Kidney tubule cell (primary cell): ENCODE data around the gene PSORS1C2.
A peak's percentile ranks its signal among the peaks of the same experiment; 100 is the strongest.
"Not testable (repeated sequence)": the region's sequence is repeated elsewhere in the genome, so short reads cannot be mapped to it uniquely, and the experiment has no call there.

Experiments
- DNase-seq: peaks from one replicate; pipeline ENCODE4 v3.0.0-alpha.2; 2018; ENCODE audit warnings: low spot score

Gene PSORS1C2

GRCh38 chr6:31138982-31139381, at the start of gene PSORS1C2:
TSS of gene PSORS1C2 (minus strand) at chr6:31139066. CDS start at chr6:31139026, 40 bp downstream.
- DNase-seq, result no peak

- DNase-seq, result peak; percentile 55
Measured at GRCh38 chr6:31187780-31188194, 48.9 kb upstream of the PSORS1C2 start.

- DNase-seq, result peak; percentile 95
Measured at GRCh38 chr6:31186052-31186734, 47.3 kb upstream of the PSORS1C2 start.

- not testable (repeated sequence) for DNase-seq
Measured at GRCh38 chr6:31185695-31186051, 46.8 kb upstream of the PSORS1C2 start.

- not testable (repeated sequence) for DNase-seq
Measured at GRCh38 chr6:31183859-31184258, 45.0 kb upstream of the PSORS1C2 start.

GRCh38 chr6:31183287-31183686, 44.4 kb upstream of the PSORS1C2 start:
- DNase-seq, result not testable (repeated sequence)

GRCh38 chr6:31180500-31180899, 41.6 kb upstream of the PSORS1C2 start:
- DNase-seq, result no peak

GRCh38 chr6:31179896-31180295, 41.0 kb upstream of the PSORS1C2 start:
- DNase-seq, result no peak

GRCh38 chr6:31179042-31179386, 40.1 kb upstream of the PSORS1C2 start:
- DNase-seq, result no peak

- DNase-seq, result peak; percentile 42
Measured at GRCh38 chr6:31178143-31179041, 39.5 kb upstream of the PSORS1C2 start.

- peak; percentile 38 for DNase-seq
Measured at GRCh38 chr6:31175971-31176370, 37.1 kb upstream of the PSORS1C2 start.

GRCh38 chr6:31174378-31174777, 35.5 kb upstream of the PSORS1C2 start:
- no peak for DNase-seq

- no peak for DNase-seq
Measured at GRCh38 chr6:31173406-31173805, 34.5 kb upstream of the PSORS1C2 start.

GRCh38 chr6:31172973-31173384, 34.1 kb upstream of the PSORS1C2 start:
- DNase-seq, result no peak

GRCh38 chr6:31171931-31172905, 33.4 kb upstream of the PSORS1C2 start:
- no peak for DNase-seq

GRCh38 chr6:31170987-31171671, 32.3 kb upstream of the PSORS1C2 start:
- no peak for DNase-seq

GRCh38 chr6:31170600-31170881, 31.7 kb upstream of the PSORS1C2 start, which contains the start of gene POU5F1:
TSS of gene POU5F1 (minus strand) at chr6:31170682. CDS start at chr6:31170620, 62 bp downstream.
- no peak for DNase-seq

- DNase-seq, result not testable (repeated sequence)
Measured at GRCh38 chr6:31169858-31170599, 31.2 kb upstream of the PSORS1C2 start.

GRCh38 chr6:31169123-31169857, 30.4 kb upstream of the PSORS1C2 start:
- no peak for DNase-seq

GRCh38 chr6:31168606-31169005, 29.7 kb upstream of the PSORS1C2 start:
- no peak for DNase-seq
